Esophagus squamous epithelium (tissue), 5 donors: ENCODE measurements around the gene OSBPL8. TPM values are rescaled to one million over a fixed set of nuclear protein-coding genes. Genes with fewer than 3 reads are reported as not detected.

Experiments used
- DNase-seq: peaks from one replicate; lab custom pipeline; 2025; lab: John Stamatoyannopoulos, UW
- H3K27ac ChIP-seq, 4 donors: fragments of 200-600 bp; sonication (generic); one replicate each; pipeline ENCODE4 v1.5.1; 2016 to 2019; ENCODE audit warnings: mild to moderate bottlenecking in 1 of 4
- H3K27me3 ChIP-seq, 4 donors: fragments of 200-600 bp; sonication (generic); 1 replicate in 3 of 4; 2 replicates in 1 of 4; pipeline versions ENCODE4 v1.5.1 to v1.6.0; 2017 to 2021; ENCODE audit warnings: antibody characterized with exemption in 1 of 4
- H3K36me3 ChIP-seq, 3 donors: fragments of 200-600 bp; sonication (generic); one replicate each; pipeline ENCODE4 v1.5.1; 2016 to 2019
- H3K4me1 ChIP-seq, 3 donors: fragments of 200-600 bp; sonication (generic); one replicate each; pipeline ENCODE4 v1.5.1; 2017 to 2019
- H3K4me3 ChIP-seq, 4 donors: fragments of 200-600 bp; sonication (generic); 1 replicate in 3 of 4; 2 replicates in 1 of 4; pipeline ENCODE4 v1.5.1; 2016 to 2019; ENCODE audit warnings: mild to moderate bottlenecking in 2 of 4, moderate library complexity in 1 of 4
- H3K9me3 ChIP-seq, 3 donors: fragments of 200-600 bp; sonication (generic); one replicate each; pipeline ENCODE4 v1.5.1; 2016 to 2019
- POLR2A ChIP-seq, 4 donors: fragments of 450-650 bp; IDR thresholded peaks; one replicate each; pipeline ENCODE4 v1.6.1; 2017; ENCODE audit warnings: antibody characterized with exemption in 4 of 4, mild to moderate bottlenecking in 4 of 4, moderate library complexity in 3 of 4
- WGBS, 2 donors: methylation state at CpG; one replicate each; pipeline ENCODE4 v1.1.5; 2018; 5-methylcytosine and 5-hydroxymethylcytosine counted together
- intact Hi-C: fragments of 100-400 bp; cut with DNase I; formaldehyde crosslinking; loops from one replicate; pipeline ENCODE4 v1.15.0; 2022
- total RNA-seq, 4 donors: library from RNA; depleted of rRNA; stranded (reverse); fragments of >200 nt; gene quantifications; one replicate each; pipeline ENCODE4 v1.1.0, GENCODE V29; 2016
- TF ChIP-seq, protein P1 (sequence below), 6 experiments: fragments of 450-650 bp in 4 of 6; fragments of 200-600 bp in 2 of 6; sonication (generic) in 2 of 6; IDR thresholded peaks; one replicate each; pipeline ENCODE4 v1.5.1; 2016 to 2019; ENCODE audit warnings: antibody characterized with exemption in 6 of 6, mild to moderate bottlenecking in 4 of 6, moderate library complexity in 4 of 6
- donor health status: DM: yes; HTN: yes; CAD: no.

OSBPL8 gene
- total RNA-seq, 4 donors from 2014 or later: 30.3 to 60.8 (median 43.0) TPM

GRCh38 chr12:76544601-76545261 lies 14.8 kb downstream of the OSBPL8 start:
- TF ChIP-seq POLR2A (IDR thresholded peaks at IDR 0.05): no peak
- TF ChIP-seq, protein P1, sequence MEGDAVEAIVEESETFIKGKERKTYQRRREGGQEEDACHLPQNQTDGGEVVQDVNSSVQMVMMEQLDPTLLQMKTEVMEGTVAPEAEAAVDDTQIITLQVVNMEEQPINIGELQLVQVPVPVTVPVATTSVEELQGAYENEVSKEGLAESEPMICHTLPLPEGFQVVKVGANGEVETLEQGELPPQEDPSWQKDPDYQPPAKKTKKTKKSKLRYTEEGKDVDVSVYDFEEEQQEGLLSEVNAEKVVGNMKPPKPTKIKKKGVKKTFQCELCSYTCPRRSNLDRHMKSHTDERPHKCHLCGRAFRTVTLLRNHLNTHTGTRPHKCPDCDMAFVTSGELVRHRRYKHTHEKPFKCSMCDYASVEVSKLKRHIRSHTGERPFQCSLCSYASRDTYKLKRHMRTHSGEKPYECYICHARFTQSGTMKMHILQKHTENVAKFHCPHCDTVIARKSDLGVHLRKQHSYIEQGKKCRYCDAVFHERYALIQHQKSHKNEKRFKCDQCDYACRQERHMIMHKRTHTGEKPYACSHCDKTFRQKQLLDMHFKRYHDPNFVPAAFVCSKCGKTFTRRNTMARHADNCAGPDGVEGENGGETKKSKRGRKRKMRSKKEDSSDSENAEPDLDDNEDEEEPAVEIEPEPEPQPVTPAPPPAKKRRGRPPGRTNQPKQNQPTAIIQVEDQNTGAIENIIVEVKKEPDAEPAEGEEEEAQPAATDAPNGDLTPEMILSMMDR (IDR thresholded peaks at IDR 0.05): no peak
- peaks cover 3 to 58% (median 35%) of the 10 kb centered on the region in 3 donors for H3K4me1 ChIP-seq
- H3K36me3 ChIP-seq: no peaks in the 10 kb centered on the region
- intact Hi-C loops: no loop called here
- H3K27ac ChIP-seq: no peak overlapping the region
- no peaks in the 10 kb centered on the region for H3K27me3 ChIP-seq
- no peak overlapping the region for H3K4me3 ChIP-seq
- DNase-seq: no peak
- WGBS, 2 donors: 68 to 70% methylated on average over 4 of the region's 4 CpGs
- no peaks in the 10 kb centered on the region for H3K9me3 ChIP-seq

DNA sequence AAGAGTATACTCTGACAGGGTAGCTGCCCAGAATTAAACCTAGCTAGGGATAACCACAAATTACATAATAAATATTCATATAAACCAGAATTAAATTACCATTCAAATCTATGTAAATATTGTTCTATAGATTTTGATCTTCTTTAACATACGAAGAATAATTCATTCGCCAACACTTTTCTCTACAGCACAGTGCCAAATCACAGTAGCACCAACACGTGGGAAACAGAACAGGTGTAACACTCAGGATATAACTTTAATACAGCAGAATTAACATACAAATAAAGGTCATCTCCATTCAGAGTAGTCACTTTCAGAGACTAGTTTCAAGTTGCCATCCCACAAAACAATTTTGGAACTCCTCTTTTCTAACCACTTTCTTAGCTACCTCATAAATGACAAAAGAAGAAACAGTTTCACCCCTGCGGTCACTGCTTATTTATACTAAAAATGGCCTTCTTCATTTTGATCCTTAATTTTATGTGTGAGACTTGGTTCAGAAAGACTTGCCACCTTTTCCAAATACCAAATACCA lies 15.7 kb downstream of the OSBPL8 start:
- H3K27me3 ChIP-seq: no peaks in the 10 kb centered on the region
- no peaks in the 10 kb centered on the region for H3K36me3 ChIP-seq
- 87 to 90% methylated on average over 4 of the region's 4 CpGs for WGBS, 2 donors
- H3K27ac ChIP-seq: no peak overlapping the region
- intact Hi-C loops: no loop called here
- DNase-seq: no peak
- TF ChIP-seq POLR2A (IDR thresholded peaks at IDR 0.05): no peak
- TF ChIP-seq, protein P1 (IDR thresholded peaks at IDR 0.05): no peak
- no peak overlapping the region for H3K4me3 ChIP-seq
- H3K9me3 ChIP-seq: no peaks in the 10 kb centered on the region
- peaks cover 3 to 51% (median 28%) of the 10 kb centered on the region in 3 donors for H3K4me1 ChIP-seq

- intact Hi-C loops: no loop called here
- no peak overlapping the region for H3K27ac ChIP-seq
- TF ChIP-seq, protein P1 (IDR thresholded peaks at IDR 0.05): no peak
- TF ChIP-seq POLR2A (IDR thresholded peaks at IDR 0.05): no peak
Observed at GRCh38 chr12:76542908-76543307, 16.7 kb downstream of the OSBPL8 start.

DNA sequence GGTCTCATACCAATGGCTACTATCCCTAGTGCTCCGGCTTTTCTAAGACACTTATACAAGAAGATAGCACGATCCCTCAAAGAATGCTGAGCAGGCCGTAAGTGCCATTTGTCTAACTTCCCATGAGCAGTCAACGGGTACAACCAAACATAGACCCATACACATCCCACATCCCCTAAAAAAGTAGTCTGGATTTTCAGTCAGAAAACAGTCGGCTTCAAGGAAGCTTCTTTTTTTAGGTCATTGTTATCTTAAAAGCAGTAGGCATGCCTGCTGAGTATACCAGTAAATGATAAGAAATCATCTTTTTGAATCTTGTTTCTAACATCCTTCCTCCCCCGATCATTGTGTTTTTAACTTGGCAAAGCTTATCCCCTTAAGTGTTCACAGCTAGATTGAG lies 19.8 kb downstream of the OSBPL8 start:
- Histone ChIP-seq H3K36me3 (no peaks in the 10 kb centered on the region), H3K27me3 (no peaks in the 10 kb centered on the region), H3K4me3 (no peak overlapping the region), H3K4me1 (peaks cover 0 to 14% (median 6%) of the 10 kb centered on the region in 3 donors), H3K27ac (no peak overlapping the region), H3K9me3 (no peaks in the 10 kb centered on the region)
- no peak for DNase-seq
- intact Hi-C loops: no loop called here
- TF ChIP-seq, protein P1 (IDR thresholded peaks at IDR 0.05): no peak
- TF ChIP-seq POLR2A (IDR thresholded peaks at IDR 0.05): no peak
- 80 to 95% methylated on average over 6 of the region's 6 CpGs for WGBS, 2 donors

More at GRCh38 chr12:76542908-76543307, 16.7 kb downstream of the OSBPL8 start:
- no peak overlapping the region for H3K4me3 ChIP-seq
- peaks cover 0 to 41% (median 21%) of the 10 kb centered on the region in 3 donors for H3K4me1 ChIP-seq
- no peaks in the 10 kb centered on the region for H3K9me3 ChIP-seq
- 84 to 93% methylated on average over 5 of the region's 5 CpGs for WGBS, 2 donors
- no peaks in the 10 kb centered on the region for H3K27me3 ChIP-seq
- DNase-seq: no peak
- H3K36me3 ChIP-seq: no peaks in the 10 kb centered on the region

- intact Hi-C loops: no loop called here
- no peaks in the 10 kb centered on the region for H3K9me3 ChIP-seq
Observed at GRCh38 chr12:76537923-76538322, 21.6 kb downstream of the OSBPL8 start.

More at GRCh38 chr12:76537923-76538322, 21.6 kb downstream of the OSBPL8 start:
- no peak for DNase-seq
- Histone ChIP-seq H3K27me3 (no peaks in the 10 kb centered on the region), H3K36me3 (no peaks in the 10 kb centered on the region), H3K4me1 (peaks cover 0 to 5% (median 4%) of the 10 kb centered on the region in 3 donors), H3K27ac (no peak overlapping the region), H3K4me3 (no peak overlapping the region)
- WGBS, 2 donors: 89% methylated on average over 2 of the region's 2 CpGs
- TF ChIP-seq, protein P1 (IDR thresholded peaks at IDR 0.05): no peak
- TF ChIP-seq POLR2A (IDR thresholded peaks at IDR 0.05): no peak
